C4-2B (cell line): ENCODE results near the gene AVL9.
"Not testable (repeated sequence)": the region's sequence is repeated elsewhere in the genome, so short reads cannot be mapped to it uniquely, and the experiment has no call there.

ENCODE experiments used
- H3K27ac ChIP-seq: fragments of 450-650 bp; 2 replicates; pipeline ENCODE4 v1.5.1; 2017
- ZFX ChIP-seq: fragments of 450-650 bp; IDR thresholded peaks from 2 replicates; pipeline ENCODE4 v1.6.1; 2017
- TF ChIP-seq, protein P1 (sequence below): fragments of 450-650 bp; conservative IDR thresholded peaks from 2 replicates; pipeline ENCODE4 v1.5.1; 2017; ENCODE audit warnings: mild to moderate bottlenecking

The AVL9 gene

GRCh38 chr7:32618987-32619386 lies 123.7 kb downstream of the AVL9 start:
- no peak overlapping the region for H3K27ac ChIP-seq
- no peak for TF ChIP-seq ZFX
- TF ChIP-seq, protein P1, sequence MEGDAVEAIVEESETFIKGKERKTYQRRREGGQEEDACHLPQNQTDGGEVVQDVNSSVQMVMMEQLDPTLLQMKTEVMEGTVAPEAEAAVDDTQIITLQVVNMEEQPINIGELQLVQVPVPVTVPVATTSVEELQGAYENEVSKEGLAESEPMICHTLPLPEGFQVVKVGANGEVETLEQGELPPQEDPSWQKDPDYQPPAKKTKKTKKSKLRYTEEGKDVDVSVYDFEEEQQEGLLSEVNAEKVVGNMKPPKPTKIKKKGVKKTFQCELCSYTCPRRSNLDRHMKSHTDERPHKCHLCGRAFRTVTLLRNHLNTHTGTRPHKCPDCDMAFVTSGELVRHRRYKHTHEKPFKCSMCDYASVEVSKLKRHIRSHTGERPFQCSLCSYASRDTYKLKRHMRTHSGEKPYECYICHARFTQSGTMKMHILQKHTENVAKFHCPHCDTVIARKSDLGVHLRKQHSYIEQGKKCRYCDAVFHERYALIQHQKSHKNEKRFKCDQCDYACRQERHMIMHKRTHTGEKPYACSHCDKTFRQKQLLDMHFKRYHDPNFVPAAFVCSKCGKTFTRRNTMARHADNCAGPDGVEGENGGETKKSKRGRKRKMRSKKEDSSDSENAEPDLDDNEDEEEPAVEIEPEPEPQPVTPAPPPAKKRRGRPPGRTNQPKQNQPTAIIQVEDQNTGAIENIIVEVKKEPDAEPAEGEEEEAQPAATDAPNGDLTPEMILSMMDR, result no peak

- H3K27ac ChIP-seq, result not testable (repeated sequence)
These were observed 124.1 kb downstream of the AVL9 start for GRCh38 chr7:32619416-32619815.

DNA sequence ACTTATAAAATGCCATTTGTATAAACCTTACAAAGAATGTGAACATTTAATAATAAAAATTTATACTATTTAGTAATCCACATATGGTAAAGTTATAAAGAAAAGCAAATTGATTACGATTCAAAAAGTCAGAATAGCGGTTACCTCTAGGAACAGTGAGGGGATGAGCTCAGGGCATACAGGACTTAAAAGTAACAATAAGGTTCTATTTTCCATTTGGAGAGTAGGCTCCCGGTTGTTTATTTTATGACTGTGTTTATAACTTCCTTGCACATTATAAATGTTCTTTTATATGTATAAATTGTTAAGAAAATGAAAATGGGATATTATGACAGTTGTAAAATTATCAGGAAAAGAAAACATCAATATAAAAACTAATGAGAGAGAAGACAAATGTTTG lies 135.7 kb downstream of the AVL9 start:
- TF ChIP-seq, protein P1, result no peak
- no peak for TF ChIP-seq ZFX
- no peak overlapping the region for H3K27ac ChIP-seq

GRCh38 chr7:32631590-32632497 lies 136.6 kb downstream of the AVL9 start:
- H3K27ac ChIP-seq, result not testable (repeated sequence)

- H3K27ac ChIP-seq, result not testable (repeated sequence)
These were observed 138.2 kb downstream of the AVL9 start for GRCh38 chr7:32633446-32633845.

GRCh38 chr7:32634798-32635393 lies 139.6 kb downstream of the AVL9 start:
- not testable (repeated sequence) for H3K27ac ChIP-seq

- not testable (repeated sequence) for H3K27ac ChIP-seq
These were observed 141.6 kb downstream of the AVL9 start for GRCh38 chr7:32636725-32637462.

DNA sequence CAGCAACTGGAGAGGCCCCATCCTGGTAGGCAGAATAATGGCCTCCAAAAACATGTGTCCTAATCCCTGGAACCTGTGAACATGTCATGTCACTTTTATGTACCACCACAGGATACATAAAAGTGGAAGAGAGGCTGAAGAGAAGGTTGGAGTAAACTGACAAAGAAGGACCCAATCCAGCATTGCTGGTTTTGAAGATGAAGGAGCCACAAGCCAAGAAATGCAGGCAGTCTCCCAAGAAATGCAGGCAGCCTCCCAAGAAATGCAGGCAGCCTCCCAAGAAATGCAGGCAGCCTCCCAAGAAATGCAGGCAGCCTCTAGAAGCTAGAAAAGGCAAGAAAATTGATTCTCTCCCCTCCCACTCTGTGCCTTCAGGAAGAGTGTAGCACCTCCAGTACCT lies 142.3 kb downstream of the AVL9 start:
- not testable (repeated sequence) for H3K27ac ChIP-seq
